G401 (cell line): ENCODE results near the gene MAFG. TPM values are rescaled to one million over a fixed set of nuclear protein-coding genes. Genes with fewer than 3 reads are reported as not detected.

ENCODE experiments used
- DNase-seq: peaks from one replicate; pipeline ENCODE4 v3.0.0-alpha.2; 2015; ENCODE audit warnings: low spot score
- in situ Hi-C: cut with HindIII; loops from 2 replicates; pipeline ENCODE4 v1.10.0; 2016; ENCODE audit warnings: low sequenced_read_pairs, mixed read lengths
- total RNA-seq: library from RNA; depleted of rRNA; stranded (reverse); fragments of >200 nt; shearing (Covaris generic); gene quantifications from 2 replicates; pipeline ENCODE4 v1.2.3, GENCODE V29; 2014

MAFG gene
- total RNA-seq, 1 experiment from 2014 or later, result 15.6 TPM

DNA sequence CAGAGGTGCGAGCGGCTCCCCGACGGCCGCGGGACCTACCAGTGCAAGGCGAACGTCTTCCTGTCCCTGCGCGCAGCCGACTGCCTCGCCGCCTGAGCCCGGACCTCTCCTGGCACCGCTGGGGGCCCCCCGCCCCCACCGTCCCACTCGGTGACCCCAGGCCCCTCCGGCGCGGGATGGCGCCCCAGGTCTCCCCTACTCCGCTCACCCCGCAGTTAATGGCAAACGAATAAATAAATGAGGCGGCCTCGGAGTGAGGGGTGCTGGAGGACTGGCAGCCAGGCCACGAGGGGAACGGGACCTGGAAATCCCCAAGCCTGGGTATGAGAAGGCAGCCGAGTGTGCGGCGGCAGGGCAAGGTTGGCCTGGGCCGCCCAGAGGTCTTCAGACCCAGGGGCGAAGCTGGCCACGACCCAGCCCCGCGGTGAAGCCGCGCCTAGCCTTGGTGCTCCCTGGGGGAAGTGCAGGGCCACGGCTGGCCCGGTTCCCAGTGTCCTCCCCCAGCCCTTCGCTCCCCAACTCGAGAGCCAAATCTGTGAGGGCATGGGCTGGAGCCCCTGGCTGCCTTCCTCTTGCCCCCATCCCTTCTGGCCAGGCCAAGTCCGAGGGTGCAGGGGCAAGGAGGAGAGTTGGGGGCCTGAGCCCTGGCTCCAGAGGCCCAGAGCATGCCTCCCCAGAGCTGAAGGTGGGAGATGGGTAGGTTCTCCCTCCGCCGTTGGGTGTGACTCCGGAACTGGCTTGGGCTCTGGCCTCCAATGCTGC is 24.7 kb downstream of the MAFG start:
- DNase-seq, result no peak
- in situ Hi-C loops, result no loop called here

GRCh38 chr17:81902023-81902652 is 25.4 kb downstream of the MAFG start, which contains the start of gene NPB:
Gene NPB, plus strand, starts transcription at chr17:81902238. Its CDS starts 40 bp downstream, at chr17:81902278.
- no peak for DNase-seq
- in situ Hi-C loops, result no loop called here

GRCh38 chr17:81901167-81902022 is 26.1 kb downstream of the MAFG start:
- no peak for DNase-seq
- in situ Hi-C loops, result no loop called here

- in situ Hi-C loops, result no loop called here
- DNase-seq, result no peak
These were observed 27.2 kb downstream of the MAFG start for GRCh38 chr17:81900181-81900820.

DNA sequence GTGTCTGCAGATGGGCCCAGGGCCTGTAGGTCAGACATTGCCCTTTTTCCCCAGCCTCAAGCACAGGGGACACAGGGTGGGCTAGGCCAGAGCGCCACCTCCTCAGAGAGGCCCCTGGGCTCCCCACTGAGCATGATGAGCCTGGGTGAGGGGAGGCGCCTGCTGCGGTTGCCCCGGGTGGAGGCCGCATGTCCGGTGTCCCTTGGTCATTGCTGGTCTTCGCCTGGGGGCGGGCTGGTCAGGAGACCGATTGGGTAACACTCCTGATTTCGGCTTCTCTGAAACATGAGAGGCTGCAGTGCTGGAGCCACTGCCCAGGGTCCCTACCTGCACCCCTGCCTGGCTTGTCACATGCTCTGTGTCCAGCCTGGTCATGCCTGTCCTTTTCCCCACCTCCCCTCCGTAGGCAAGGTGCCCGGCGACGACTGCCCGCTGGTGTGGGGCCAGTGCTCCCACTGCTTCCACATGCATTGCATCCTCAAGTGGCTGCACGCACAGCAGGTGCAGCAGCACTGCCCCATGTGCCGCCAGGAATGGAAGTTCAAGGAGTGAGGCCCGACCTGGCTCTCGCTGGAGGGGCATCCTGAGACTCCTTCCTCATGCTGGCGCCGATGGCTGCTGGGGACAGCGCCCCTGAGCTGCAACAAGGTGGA is 27.9 kb downstream of the MAFG start:
- no peak for DNase-seq
- in situ Hi-C loops, result no loop called here

GRCh38 chr17:81898885-81899284 is 28.6 kb downstream of the MAFG start:
- in situ Hi-C loops, result no loop called here
- no peak for DNase-seq

- in situ Hi-C loops, result no loop called here
- DNase-seq, result peak; percentile 18
These were observed 29.3 kb downstream of the MAFG start for GRCh38 chr17:81898029-81898866.

- in situ Hi-C loops, result no loop called here
- DNase-seq, result no peak
These were observed 32.1 kb downstream of the MAFG start for GRCh38 chr17:81895400-81895799.

DNA sequence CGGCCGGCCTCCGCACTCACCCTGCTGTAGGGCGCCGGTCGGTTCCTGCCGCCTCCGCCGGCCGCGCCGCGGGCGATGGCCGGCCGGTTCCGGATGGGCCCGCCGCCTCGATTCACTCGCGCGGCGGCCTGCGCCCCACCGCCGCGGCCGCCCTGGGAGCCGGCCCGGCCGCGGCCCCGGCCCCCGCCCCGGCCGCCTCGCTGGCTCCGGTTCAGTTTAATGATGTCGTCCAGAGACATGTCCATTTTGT is 36.3 kb downstream of the MAFG start:
- no peak for DNase-seq
- in situ Hi-C loops, result no loop called here

DNA sequence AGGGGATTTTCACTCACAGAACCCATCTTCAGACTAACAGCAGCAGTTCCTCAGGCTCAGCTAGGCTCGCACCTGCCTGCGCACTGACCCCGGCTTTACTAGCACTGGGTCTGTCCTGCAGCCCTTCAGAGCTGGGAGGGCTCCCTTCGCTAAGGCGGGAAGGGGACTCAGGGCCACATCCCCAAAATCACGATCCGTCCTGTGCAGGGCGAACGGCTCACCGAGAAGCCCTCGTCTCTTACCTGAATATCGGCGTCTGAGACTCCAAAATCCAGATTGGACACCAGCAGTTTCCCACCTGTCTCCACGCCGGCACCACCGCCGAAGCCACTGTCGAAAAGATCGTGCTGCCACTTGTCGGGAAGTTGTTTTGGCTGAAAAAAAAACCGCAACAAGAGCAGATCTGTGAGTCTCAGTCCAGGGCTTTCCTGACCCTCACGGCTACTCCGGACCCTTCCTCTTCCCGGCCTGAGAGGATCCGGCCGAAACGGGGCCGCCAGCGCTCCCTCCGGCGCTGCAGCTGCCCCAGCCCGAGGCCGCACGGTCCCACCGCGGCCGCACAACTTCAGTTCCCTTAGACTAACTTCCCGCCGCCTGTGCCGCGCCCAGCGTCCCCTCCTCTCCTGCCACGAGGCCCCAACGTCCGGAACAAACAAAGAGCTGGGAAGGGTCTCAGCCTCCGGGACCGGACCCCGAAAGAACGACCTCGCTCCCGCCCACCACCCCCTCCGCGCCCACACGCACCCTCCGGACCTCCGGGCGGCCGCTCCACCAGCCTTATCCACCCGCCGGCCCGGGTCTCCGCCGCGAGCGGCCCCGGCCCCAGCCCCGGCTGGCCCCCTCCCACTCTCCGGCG is 36.9 kb downstream of the MAFG start:
- no peak for DNase-seq
- in situ Hi-C loops, result no loop called here

- in situ Hi-C loops, result no loop called here
- DNase-seq, result no peak
These were observed 37.9 kb downstream of the MAFG start for GRCh38 chr17:81889602-81890001.

DNA sequence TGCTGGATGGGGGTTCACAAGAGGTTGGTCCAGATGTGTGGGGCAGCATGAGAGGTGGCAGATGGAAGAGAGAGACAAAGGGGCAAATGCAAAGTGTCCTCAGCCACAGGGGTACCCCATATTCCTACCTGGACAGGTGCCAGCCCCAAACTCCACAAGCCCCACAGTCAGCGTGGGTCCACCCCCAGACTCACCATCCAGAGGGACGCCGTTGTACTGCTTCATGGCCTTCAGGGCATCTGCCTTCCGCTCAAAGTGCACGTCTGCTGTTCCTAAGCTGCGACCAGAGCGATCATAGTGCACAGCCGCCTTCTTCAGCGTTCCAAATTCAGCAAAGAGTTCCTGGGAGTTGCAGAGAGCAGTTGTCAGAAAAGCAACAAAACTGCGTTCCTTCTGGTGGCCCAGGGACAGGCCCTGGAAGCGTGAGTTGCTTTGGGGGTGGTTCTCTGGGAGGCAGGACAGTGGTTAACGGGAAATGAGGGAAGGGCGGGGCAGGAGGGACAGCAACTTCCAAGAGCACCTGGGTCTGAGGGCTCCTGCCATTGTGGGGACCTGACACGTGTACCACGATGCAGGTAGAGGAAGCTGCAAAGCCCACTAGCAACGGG is 38.4 kb downstream of the MAFG start:
- in situ Hi-C loops, result no loop called here
- no peak for DNase-seq

DNA sequence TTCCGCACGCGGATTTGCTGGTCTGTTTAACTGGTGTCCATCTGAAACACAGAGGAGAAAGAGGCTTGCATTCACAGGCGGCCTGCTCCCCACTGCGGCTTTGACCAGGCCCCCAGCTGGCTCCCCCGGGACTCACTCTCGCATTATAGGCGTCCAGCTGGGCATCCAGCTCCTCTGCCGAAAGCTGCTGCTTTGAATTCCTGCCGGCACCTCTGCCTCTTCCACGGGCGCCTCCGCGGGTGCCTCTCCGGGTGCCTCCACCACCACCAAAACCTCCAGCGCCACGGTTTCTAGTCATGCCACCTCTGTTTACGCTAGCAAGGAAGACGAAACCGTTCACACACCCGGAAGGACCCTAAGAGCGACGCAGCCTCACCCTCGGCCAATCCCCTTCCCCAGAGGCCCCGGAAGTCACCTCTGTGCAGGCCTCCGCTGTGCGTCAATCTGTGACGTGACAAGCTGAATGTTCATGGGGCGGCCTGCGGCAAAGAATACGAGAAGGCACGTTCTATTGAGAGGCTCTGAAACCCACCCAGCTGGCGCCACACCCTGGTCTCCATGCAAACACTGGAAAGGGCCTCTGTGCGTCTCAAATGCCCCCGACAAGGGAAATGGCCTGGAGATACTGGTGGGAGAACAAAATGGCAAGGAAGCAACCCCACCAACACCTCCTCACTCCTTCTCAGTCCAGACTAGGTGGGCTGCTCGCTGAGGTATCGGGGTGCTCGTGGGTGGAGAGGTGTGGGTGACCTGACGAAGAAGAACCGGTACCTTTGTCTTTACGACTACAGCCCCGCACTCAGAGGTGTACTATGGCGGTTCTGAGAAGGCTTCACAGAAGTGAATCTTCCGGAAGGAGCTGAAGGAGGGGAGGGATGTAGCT is 39.2 kb downstream of the MAFG start:
- in situ Hi-C loops, result no loop called here
- DNase-seq, result no peak

DNA sequence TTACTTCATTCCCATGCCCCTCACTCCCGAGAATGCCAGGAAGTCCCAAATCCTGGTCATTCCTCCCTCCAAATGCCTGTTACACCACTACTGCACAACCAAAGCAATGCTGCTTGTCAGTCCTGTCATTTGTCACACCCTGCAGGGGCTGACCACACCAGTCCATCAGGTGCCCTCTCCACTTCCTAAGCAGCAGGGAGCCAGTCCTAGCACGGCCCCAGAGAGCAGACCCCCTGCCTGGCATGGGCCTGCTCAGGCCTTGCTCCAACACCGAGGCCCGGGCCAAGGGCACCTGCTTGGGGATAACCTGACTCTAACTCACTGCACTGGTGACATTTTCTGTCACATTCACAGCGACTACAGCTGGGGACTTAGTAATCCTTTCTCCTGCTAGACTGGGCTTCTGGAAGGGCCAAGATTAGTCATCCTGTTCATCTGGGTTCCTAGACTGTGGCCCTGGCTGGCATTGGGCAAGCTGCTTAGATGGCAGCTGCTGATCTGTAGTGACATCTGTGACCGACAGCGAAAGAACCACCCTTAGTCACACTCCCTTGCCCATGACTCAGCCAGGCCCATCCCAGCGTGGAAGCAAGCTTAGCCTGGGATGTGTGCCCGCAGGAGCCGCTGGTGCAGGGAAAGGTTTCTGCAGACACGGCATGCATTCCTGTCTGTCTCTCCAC is 41.5 kb downstream of the MAFG start:
- in situ Hi-C loops, result no loop called here

GRCh38 chr17:81885454-81885853 is 42.1 kb downstream of the MAFG start:
- in situ Hi-C loops, result no loop called here
- no peak for DNase-seq

More for the DNA sequence above, 41.5 kb downstream of the MAFG start:
- no peak for DNase-seq

DNA sequence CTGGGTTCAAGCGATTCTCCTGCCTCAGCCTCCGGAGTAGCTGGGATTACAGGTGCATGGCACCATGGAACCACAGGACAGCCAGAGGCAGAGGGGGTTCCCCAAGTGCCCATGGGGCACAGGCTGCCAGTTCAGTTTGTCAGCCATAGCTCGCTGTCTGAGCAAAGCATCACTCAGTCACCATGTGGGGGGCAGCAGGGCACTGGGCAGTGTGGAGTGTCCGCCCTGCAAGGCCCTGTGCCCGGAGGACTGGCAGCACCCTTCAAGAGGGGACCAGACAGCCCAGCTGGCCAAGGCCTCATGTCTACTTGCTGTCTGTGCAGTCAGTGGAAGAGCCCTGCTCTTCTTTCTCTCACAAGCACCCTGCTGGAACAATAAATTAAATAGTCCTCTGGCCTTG is 42.6 kb downstream of the MAFG start:
- no peak for DNase-seq

More for the DNA sequence above, 42.6 kb downstream of the MAFG start:
- in situ Hi-C loops, result no loop called here
